Measurements from ENCODE around the gene PHLPP1. TPM values are rescaled to one million over a fixed set of nuclear protein-coding genes. Genes with fewer than 3 reads are reported as not detected.

PHLPP1 gene
- total RNA-seq, 4 donors from 2014 or later: 6.3 to 18.0 (median 10.4) TPM

- DNase-seq (ENCODE audit: low spot score): no peak
- TF ChIP-seq CTCF (IDR thresholded peaks at IDR 0.05): no peak
- no peak for ATAC-seq (ENCODE audit: low FRiP score)
Observed at GRCh38 chr18:62744076-62744968, 29.0 kb downstream of the PHLPP1 start.

GRCh38 chr18:62745089-62745751, 29.9 kb downstream of the PHLPP1 start:
- no peak for ATAC-seq (ENCODE audit: low FRiP score)
- DNase-seq (ENCODE audit: low spot score): no peak
- TF ChIP-seq CTCF (IDR thresholded peaks at IDR 0.05): no peak

- TF ChIP-seq CTCF (IDR thresholded peaks at IDR 0.05): no peak
- DNase-seq (ENCODE audit: low spot score): no peak
- ATAC-seq (ENCODE audit: low FRiP score): no peak
Observed at GRCh38 chr18:62749389-62749788, 34.0 kb downstream of the PHLPP1 start.

- DNase-seq (ENCODE audit: low spot score) (no peak), ATAC-seq (ENCODE audit: low FRiP score) (no peak)
- TF ChIP-seq CTCF (IDR thresholded peaks at IDR 0.05): no peak
Observed at GRCh38 chr18:62751341-62751821, 36.0 kb downstream of the PHLPP1 start.

- DNase-seq (ENCODE audit: low spot score) (no peak), ATAC-seq (ENCODE audit: low FRiP score) (no peak)
- no peak for TF ChIP-seq CTCF (IDR thresholded peaks at IDR 0.05)
Observed at GRCh38 chr18:62751977-62752376, 36.6 kb downstream of the PHLPP1 start.

- no peak for TF ChIP-seq CTCF (IDR thresholded peaks at IDR 0.05)
- ATAC-seq (ENCODE audit: low FRiP score) (no peak), DNase-seq (ENCODE audit: low spot score) (no peak)
Observed at GRCh38 chr18:62754026-62754425, 38.7 kb downstream of the PHLPP1 start.
